ENCODE data around the gene ZDHHC8. TPM values are rescaled to one million over a fixed set of nuclear protein-coding genes. Genes with fewer than 3 reads are reported as not detected.

The ZDHHC8 gene
- total RNA-seq, 1 donor from 2014 or later: 22.6 TPM

- H3K27ac ChIP-seq: no peak overlapping the region
- peaks cover 0 to 23% of the 10 kb centered on the region in 2 donors for H3K36me3 ChIP-seq
- no peak for DNase-seq (ENCODE audit: extremely low spot score in 2 of 2)
- H3K9me3 ChIP-seq: no peaks in the 10 kb centered on the region
- no peak overlapping the region for H3K4me3 ChIP-seq
- H3K4me1 ChIP-seq: peaks cover 23% of the 10 kb centered on the region
- no peaks in the 10 kb centered on the region for H3K27me3 ChIP-seq
- intact Hi-C loops (cut with DNase I): no loop called here
- no peak for TF ChIP-seq POLR2A (IDR thresholded peaks at IDR 0.05)
- TF ChIP-seq POLR2AphosphoS5 (IDR thresholded peaks at IDR 0.05; ENCODE audit: insufficient read depth in 1 of 2, low read depth in 1 of 2): no peak
Observed at GRCh38 chr22:20141186-20142077, 9.8 kb downstream of the ZDHHC8 start.

GRCh38 chr22:20142711-20143621, 11.4 kb downstream of the ZDHHC8 start:
- intact Hi-C loops (cut with DNase I): no loop called here
- Histone ChIP-seq H3K36me3 (peaks cover 0 to 23% of the 10 kb centered on the region in 2 donors), H3K4me1 (peaks cover 8% of the 10 kb centered on the region), H3K9me3 (no peaks in the 10 kb centered on the region), H3K27me3 (no peaks in the 10 kb centered on the region), H3K4me3 (no peak overlapping the region), H3K27ac (no peak overlapping the region)
- no peak for DNase-seq (ENCODE audit: extremely low spot score in 2 of 2)
- TF ChIP-seq POLR2A (IDR thresholded peaks at IDR 0.05) (no peak), CTCF (IDR thresholded peaks at IDR 0.05) (no peak), POLR2AphosphoS5 (IDR thresholded peaks at IDR 0.05; ENCODE audit: insufficient read depth in 1 of 2, low read depth in 1 of 2) (no peak)

DNA sequence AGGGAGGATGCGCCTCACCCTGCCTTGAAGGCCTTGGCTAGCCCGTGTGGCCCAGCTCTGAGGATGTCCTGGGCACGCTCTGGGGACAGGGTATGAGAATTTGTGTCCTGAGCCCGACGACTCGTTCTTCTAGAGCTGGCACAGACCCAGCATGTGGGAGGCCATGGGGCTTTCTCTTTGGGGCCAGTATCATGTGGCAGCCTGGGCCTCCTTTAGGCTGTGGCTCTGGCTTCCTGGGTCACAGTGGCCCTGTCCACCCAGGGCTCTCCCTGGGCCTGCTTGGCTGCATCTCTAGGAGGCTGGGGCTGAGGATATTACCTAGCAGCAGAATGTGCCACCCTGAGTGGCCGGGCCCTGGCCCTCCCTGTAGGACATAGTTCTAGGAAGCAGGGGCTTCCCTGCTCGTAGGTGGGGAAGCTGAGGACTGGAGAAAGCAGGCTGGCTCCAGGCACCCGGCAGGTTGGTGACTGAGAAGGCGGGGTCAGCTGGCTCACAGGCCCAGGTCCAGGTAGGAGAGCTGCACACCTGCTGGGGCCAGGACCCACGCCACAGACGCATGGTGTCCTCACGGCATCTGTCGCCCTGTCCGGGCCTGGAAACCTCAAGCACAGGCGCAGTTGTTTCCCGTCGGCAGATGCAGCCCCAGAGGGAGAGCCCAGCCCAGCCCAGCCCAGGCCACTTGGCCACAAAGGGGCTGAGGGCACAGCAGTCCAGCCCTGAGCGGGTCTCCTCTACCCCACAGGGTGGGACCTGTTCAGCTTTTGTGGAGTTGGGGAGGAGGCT, 12.5 kb downstream of the ZDHHC8 start:
- no peak overlapping the region for H3K27ac ChIP-seq
- no peaks in the 10 kb centered on the region for H3K9me3 ChIP-seq
- H3K4me1 ChIP-seq: no peaks in the 10 kb centered on the region
- intact Hi-C loops (cut with DNase I): no loop called here
- peaks cover 0 to 23% of the 10 kb centered on the region in 2 donors for H3K36me3 ChIP-seq
- no peak overlapping the region for H3K4me3 ChIP-seq
- DNase-seq (ENCODE audit: extremely low spot score in 2 of 2): no peak
- no peak for TF ChIP-seq CTCF (IDR thresholded peaks at IDR 0.05)
- no peak for TF ChIP-seq POLR2A (IDR thresholded peaks at IDR 0.05)
- TF ChIP-seq POLR2AphosphoS5 (IDR thresholded peaks at IDR 0.05; ENCODE audit: insufficient read depth in 1 of 2, low read depth in 1 of 2): no peak
- H3K27me3 ChIP-seq: no peaks in the 10 kb centered on the region

DNA sequence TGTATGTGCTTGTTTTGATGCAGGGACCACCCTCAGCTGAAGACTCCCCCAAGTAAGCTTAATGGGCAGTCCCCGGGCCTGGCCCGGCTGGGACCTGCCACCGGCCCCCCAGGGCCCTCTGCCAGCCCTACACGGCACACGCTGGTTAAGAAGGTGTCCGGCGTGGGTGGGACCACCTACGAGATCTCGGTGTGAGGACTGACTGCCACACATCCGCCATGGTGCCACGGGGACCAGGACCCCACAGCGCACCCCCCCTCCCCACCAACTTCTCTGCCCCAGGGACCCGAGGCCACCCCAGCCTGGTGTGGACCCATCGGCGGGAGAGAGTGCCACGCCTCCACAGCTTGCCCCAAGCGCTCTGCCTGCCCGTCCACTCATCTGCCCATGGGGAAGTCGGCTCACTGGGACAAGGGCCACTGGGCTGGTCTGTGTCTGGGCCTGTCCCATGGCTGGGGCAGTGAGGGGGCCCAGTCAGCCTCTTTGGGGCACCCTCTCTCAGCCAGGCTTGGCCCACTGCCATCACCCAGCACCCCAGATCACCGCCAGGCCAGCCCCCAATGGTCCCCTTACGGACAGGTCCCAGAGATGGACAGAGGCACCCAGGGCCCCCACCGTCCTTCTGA, 13.7 kb downstream of the ZDHHC8 start:
- TF ChIP-seq POLR2AphosphoS5 (IDR thresholded peaks at IDR 0.05; ENCODE audit: insufficient read depth in 1 of 2, low read depth in 1 of 2) (no peak), POLR2A (IDR thresholded peaks at IDR 0.05) (no peak), CTCF (IDR thresholded peaks at IDR 0.05) (no peak)
- H3K36me3 ChIP-seq: peaks cover 0 to 16% of the 10 kb centered on the region in 2 donors

More for the DNA sequence above, 13.7 kb downstream of the ZDHHC8 start:
- DNase-seq (ENCODE audit: extremely low spot score in 2 of 2): no peak
- Histone ChIP-seq H3K9me3 (no peaks in the 10 kb centered on the region), H3K4me3 (no peak overlapping the region), H3K4me1 (no peaks in the 10 kb centered on the region), H3K27ac (no peak overlapping the region), H3K27me3 (no peaks in the 10 kb centered on the region)
- intact Hi-C loops (cut with DNase I): no loop called here

All from vagina (tissue), 2 donors.